Renal cortical epithelial cell (primary cell): ENCODE data around the gene NTN5. TPM values are rescaled to one million over a fixed set of nuclear protein-coding genes. Genes with fewer than 3 reads are reported as not detected.

ENCODE experiments used
- DNase-seq: peaks from one replicate; pipeline ENCODE4 v3.0.0-alpha.2; 2011; ENCODE audit warnings: low read depth
- total RNA-seq: library from RNA; depleted of rRNA; stranded (reverse); fragments of >200 nt; gene quantifications from 2 replicates; pipeline ENCODE4 v1.2.3, GENCODE V29; 2014

The NTN5 gene
- total RNA-seq, 1 donor from 2014 or later = 0.40 TPM

GRCh38 chr19:48631225-48631624, 41.6 kb downstream of the NTN5 start:
- peak; percentile 51 for DNase-seq

GRCh38 chr19:48630296-48631063, 42.3 kb downstream of the NTN5 start:
- DNase-seq = no peak

- DNase-seq = peak; percentile 55
Measured at GRCh38 chr19:48629599-48630295, 43.1 kb downstream of the NTN5 start.

- DNase-seq = no peak
Measured at GRCh38 chr19:48629297-48629598, 43.6 kb downstream of the NTN5 start.

GRCh38 chr19:48628486-48629296, 44.1 kb downstream of the NTN5 start:
- no peak for DNase-seq

- DNase-seq = no peak
Measured at GRCh38 chr19:48627865-48628314, 44.9 kb downstream of the NTN5 start.

GRCh38 chr19:48627201-48627864, 45.5 kb downstream of the NTN5 start:
- DNase-seq = peak; percentile 74

GRCh38 chr19:48625891-48626327, 46.9 kb downstream of the NTN5 start:
- no peak for DNase-seq

- no peak for DNase-seq
Measured at GRCh38 chr19:48624791-48625723, 47.8 kb downstream of the NTN5 start.

GRCh38 chr19:48624067-48624594, 48.7 kb downstream of the NTN5 start:
- peak; percentile 87 for DNase-seq

GRCh38 chr19:48623556-48624066, 49.2 kb downstream of the NTN5 start:
- no peak for DNase-seq

GRCh38 chr19:48619692-48620585, 52.9 kb downstream of the NTN5 start:
- no peak for DNase-seq

GRCh38 chr19:48618916-48619691, 53.7 kb downstream of the NTN5 start, which contains the start of the genes RPL18 and SPHK2:
RPL18 (minus strand) TSS chr19:48619178; CDS start chr19:48619143, 35 bp downstream.
SPHK2 (plus strand) TSS chr19:48619506; CDS start chr19:48620515, 1,009 bp downstream.
- peak; percentile 99 for DNase-seq

- no peak for DNase-seq
Measured at GRCh38 chr19:48618278-48618915, 54.4 kb downstream of the NTN5 start.

- no peak for DNase-seq
Measured at GRCh38 chr19:48617146-48617937, 55.5 kb downstream of the NTN5 start.

- DNase-seq = no peak
Measured at GRCh38 chr19:48616491-48617056, 56.2 kb downstream of the NTN5 start.
